Fibroblast of skin of right biceps (primary cell): Measurements from ENCODE around the gene CCN6.

ENCODE experiments used
- DNase-seq: peaks from one replicate; pipeline ENCODE4 v3.0.0-alpha.2; 2013

The CCN6 gene

DNA sequence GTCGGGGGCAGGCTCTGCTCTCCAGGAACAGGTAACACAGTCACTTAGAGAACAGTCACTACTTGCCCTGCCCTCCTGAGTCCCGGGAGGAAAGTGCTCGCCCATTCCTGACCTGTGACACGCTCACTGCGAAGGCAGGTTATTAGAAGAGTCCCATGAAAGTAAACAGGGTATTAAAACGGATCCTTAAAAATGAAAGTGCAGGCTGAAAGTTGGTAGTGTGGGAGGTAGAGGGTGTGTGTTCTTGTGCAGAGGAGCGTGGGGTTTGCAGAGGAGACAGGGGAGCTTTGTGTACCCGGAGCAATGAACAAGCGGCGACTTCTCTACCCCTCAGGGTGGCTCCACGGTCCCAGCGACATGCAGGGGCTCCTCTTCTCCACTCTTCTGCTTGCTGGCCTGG, at the start of gene CCN6:
Gene CCN6, plus strand, starts transcription at position 104 of the 400 bp plus-strand sequence. Its CDS starts 254 bp downstream, at position 358.
- no peak for DNase-seq

DNA sequence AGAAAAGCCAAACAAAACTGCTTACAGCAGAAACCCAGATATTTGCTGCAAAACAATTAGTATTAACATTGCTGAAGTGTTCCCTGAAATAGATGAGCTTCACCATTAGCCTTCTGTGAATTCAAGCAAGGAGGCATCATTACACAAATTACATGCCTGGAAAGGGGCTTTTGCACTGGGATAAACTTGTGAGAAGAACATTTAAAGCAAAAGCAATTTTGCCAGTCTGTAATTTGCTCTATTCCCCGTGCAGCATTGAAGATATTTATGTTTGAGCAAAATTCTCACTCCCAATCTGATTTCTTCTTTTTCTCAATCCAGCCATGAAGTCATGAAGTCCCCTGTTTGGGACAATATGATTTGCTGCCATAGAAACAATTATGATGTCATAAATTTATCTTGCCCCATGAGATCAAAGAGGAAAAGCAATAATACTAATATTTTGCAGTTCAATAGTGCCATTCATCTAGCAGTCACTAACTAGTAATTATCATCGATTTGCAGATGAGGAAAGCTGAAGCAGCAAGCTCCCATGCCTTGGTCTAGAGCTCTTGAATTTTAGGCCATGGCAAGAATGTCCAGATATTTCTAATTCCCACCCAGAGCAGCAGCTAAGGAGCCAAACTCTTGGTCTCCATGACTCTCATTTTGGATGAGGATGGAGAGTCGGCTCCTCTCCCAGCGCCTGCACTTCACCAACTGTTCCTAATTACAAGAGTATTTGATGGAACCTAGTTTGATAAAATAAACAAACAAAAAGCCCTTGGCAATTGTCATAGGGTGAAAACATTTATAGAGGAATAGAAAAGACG, 49.5 kb upstream of the CCN6 start:
- no peak for DNase-seq

DNA sequence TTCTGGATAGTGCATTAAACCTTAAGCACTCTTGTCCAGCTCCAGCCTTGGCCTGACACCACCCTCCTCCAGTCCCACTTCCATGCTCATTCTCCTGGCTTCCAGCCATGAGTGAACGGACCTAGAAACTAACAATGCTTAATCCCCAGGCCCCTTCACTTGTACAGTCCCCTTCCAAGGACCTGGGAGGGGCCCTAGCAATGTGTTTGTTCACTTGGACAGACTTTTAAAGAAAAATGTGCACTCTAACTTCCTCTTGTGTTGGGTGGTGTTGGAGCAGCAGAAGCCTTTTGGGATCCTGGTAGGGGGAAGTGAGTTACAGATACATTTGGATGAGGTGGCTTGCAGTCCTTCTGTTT, 48.9 kb upstream of the CCN6 start:
- no peak for DNase-seq

DNA sequence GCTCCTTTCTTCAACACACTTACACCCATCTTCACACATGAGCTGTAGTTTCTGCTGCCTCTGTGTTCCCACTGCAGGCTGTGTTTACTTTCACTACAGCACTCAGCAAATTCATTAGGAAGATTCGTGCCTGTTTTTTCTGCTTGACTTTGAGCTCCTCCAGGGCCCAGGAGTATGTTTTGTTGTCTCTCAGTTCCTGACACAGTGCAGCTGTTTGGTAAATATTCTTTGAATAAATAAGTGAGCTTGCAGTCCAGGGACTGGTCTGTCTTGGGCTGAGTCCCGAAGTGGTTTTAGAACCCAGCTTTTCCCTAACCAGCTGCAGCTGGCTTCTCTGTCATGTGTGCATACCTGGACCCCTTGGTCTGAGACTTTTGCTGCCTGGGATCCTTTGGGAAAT, 46.6 kb upstream of the CCN6 start:
- DNase-seq = no peak

DNA sequence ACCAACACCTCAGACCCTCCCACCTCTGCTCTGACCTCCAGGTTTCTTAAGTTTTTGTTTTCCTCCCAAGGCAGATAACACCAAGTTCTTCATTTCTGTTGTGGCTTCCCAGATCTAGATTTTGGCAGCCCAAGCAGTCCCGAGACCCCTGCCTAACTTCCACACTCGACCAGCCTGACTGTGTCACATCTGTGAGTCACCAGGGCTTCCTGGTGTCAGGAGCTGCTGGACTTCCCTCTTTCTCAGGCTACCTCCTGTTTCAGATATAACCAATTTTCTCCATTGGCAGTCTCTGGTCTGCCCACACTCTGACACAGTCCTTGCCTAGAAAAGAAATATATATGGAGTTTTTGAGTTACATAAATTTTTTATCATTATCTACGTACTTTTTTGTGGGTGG, 46.1 kb upstream of the CCN6 start:
- DNase-seq = no peak

DNA sequence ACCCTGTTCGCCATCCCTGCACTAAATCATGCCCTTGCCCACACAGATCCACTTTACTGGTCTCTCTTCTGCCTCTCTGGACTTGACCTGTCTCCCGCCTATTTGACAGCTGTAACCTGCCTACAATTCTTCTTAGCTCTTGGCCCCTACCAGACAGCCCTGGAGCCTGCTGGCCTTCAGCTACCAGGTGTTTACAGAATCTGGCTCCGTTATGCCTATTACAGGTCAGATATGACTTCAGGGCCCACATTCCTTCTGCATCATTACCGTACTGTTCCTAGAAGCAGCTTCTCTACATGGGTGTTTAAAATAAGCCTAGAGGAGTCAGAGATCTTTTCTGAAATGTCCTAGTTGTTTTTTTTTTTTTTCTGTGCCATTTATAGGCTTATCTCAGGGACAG, 45.4 kb upstream of the CCN6 start:
- no peak for DNase-seq

DNA sequence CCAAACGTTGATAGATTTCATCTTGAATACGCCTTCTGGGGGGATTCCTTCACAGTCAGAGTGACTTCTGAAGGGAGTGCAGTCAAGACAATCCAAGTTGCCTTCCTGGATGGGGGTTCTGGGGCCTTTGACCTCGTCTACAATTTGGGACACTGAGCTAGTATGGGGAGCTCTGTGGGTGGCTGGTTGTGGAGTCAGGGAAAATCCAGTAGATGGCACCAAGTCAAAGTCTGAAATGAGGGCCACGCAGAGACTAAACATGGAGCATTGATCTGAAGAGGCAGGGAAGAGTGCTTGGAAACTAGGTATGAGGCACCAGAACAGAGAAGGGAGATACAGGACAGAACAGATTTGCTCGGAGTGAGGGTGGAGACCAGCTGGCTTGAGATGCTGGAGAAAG, 43.6 kb upstream of the CCN6 start:
- DNase-seq = no peak

DNA sequence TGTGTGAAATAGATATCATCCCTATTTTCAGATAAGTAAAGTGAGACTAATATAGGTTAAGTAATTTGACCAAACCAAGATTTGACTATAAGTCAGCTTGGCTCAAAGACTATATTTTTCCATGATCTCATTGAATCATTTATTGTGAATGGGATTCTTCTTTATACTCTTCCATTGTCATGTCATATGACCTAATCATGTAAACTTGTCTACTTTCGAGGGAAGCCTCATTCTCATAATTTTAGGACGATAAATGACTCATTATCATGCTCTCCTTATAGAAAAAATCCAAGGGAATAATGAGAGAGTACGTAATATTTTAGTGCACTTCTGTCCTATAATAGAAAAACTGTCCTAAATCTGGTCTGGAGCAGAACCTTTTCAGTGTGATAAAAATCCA, 40.9 kb upstream of the CCN6 start:
- peak; percentile 61 for DNase-seq

DNA sequence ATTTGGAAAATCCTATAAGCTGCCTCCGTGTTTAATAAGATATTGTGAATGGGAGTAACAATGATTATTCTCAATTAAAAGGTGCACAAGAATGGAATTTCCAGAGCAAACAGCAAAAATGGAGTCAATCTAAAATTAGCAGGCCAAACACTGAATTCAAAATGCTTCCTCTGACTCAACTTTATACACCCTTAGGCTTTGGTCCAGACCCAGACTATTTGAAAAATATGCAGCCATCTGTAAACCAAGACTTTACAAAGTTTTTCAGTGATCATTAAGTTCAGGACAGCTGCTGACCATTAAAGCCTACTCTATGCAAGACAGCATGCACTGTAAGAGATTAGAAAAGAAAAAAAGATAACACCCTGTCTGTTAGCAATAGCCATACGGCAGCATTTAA, 39.4 kb upstream of the CCN6 start:
- DNase-seq = peak; percentile 71

DNA sequence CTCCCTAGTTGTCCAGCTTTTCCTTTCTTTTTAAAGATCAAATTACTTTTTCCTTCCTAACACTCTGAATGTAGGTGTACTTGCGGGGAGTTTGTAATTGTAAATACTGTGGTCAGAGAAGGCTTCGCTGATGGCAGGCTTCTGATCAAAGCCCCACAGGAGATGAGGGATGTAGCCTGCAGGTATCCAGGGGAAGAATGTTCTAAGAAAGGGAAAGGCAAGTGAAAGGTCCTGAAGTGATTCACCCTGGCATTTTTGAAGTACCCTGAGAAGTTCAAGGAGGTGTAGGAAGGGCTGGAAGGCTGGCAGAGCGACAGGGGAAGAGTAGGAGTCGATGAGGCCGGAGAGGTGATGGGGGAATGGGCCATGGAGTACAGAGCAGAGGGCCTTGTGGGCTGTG, 38.2 kb upstream of the CCN6 start:
- no peak for DNase-seq

DNA sequence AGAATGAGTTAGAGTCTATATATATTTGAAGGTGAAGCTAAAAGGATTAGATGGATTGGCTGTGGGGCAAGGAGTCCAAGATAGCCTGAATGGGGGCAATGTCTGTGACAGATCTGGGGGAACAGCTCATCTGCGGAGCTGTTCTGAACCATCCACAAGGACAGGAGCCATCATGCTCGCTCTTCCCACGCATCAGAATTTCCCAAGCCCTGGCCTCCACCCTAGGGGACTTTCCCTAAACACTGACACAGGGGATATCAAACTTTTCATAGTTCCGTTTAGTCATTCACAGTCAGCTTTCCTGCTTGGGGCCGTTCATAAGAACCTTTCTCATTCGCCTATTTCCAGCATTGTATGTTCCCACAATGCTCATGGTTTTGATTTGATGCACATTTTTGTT, 37.6 kb upstream of the CCN6 start:
- peak; percentile 32 for DNase-seq

DNA sequence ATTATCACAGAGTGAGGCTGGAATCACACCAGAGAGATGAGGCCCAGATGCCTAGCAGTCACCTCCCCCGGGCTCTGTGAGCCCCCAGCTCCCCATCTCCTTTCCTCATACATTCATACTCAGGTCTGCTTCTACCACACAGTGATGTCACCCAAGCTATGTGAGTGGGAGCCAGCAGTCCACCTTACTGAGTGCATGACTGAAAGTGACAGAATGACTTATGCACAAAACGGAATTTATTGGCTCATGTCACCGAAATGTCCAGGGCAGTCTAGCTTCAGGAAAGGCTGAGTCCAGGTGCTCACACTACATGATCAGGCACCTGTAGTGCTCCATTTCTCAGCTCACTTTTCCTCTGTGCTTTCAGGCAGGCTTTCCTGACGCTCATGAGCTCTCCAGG, 36.7 kb upstream of the CCN6 start:
- no peak for DNase-seq

DNA sequence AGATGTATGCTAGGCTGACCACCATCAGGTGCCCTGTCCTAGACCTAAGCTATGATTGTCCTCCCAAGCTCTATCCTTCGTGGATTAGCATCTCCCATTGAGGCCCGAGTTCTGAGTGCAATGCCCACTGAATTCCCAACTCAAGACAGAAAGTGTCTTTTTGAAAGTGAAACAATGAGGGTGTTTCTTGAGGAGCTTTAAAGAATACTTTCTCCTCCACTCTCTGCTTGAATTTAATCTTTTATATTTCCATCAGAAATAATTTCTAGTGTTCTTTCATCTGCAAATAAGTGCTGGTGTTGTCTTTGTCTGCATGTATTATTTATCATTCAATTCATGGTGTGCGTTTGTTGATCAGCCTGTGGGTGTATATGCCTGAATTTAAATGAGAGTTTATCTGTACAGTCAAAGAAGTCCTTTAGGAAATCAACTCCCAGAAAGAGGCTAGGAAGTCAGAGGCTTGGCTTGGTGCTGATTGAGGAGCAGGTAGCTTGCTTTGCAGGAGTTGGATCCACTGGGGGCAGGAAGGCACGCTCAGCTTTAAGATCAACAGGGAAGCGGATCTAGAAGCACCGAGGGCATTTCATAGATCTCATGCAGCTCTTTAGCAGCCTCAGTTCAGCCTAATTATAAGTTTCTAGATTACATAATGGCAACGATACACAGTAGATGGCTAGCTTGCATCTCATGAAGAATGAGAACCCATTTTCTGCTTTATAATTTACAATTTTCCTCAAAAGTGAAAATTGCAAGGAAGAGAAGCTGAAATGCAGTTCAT, 36.0 kb upstream of the CCN6 start:
- no peak for DNase-seq

DNA sequence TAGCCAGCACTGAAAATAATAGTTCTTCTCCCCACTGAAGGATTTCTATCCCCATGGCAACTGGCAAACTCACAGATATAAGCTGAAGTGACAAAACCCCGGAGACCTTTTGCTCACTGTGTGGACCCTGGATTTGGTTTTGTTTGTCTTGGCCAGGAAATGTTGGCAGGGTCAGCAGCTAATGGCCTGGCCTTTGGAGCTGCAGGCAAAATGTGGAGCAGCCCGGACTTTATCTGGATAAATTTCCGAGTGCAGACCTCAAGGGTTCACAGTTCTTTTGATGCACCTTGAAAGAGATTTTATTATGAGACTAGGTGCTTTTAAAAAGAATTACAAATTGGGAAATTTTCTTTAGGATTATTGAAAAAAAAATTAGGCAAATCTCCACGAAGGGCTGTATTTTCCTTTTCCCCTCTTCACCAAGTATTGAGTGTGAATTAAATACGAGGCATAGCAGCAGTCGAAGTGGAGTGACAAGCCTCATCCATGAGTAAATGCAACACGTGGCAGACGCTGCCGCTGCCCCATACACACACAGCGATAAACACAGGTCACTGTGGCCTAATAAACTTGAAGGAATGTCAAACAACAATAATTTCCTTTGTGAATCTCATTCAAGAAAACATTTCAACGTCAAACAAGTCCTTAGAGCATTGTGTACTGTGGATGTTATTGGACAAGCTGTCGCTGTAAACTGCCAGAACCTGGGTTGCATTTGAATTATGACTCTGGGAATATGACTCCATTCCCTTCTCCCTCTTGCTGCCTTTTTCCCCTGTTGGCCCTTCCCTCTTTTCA, 35.1 kb upstream of the CCN6 start:
- DNase-seq = no peak

DNA sequence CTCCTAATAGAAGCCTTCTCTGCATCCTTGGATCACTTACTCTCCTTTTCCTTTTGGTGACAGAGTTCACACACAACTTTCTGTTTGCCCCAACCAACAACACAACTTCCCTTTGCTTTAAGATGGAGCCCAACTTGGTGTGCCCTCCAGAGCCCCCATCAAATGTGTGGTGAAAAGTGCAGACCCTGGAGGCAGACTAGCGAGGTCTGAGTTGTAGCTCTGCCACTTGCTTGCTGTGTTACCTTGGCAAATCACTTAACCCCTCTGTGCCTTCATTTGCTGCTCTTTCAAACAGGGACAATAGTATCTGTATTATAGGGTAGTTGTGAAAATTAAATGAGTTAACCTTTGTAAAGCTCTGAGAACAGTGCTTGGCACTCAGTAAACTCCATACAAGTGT, 34.3 kb upstream of the CCN6 start:
- no peak for DNase-seq

DNA sequence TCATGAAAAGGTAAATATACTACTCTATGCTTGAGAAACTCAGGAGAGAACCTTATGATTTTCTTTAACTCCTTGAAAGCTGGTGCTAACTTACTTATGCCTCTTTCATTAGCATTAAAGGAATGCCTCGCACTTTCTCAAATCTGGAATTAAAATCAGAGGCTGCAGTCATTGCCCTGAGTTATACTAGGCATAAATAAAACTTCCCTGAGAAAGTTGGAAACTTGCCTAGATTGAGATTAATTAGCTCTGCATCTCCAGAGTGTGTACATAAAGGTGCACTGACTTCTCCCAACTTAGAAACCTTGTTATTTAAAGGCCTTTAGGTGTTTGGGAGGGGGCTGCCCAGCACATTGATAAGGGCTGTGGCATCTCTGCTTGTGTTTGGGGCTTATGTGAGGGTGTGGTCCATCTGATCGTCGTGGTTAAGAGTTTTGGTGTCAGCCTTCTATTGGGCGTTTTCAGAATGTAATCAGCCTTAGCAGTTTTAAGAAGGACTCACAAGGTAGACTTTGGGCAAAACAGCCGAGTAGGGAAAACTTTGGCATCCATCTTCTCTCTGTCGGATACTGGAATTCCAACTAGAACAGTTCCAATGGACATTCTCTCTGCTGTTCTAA, 32.1 kb upstream of the CCN6 start:
- DNase-seq = no peak

DNA sequence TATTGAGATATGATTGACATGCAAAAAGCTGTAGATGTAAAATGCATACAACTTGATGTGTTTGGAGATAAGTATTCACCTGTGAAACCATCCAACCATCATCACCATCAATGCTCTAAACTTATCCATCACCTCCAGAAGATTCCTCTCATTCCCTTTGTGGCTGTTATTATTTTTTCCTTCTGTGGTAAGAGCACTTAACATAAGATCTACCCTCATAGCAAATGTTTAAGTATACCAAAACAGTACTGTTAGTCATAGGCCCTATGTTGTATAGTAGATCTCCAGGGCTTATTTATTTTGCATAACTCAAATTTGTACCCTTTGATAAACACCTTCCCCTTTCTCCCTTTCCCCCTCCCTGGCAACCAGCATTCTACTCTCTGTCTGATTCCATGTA, 31.2 kb upstream of the CCN6 start:
- no peak for DNase-seq

DNA sequence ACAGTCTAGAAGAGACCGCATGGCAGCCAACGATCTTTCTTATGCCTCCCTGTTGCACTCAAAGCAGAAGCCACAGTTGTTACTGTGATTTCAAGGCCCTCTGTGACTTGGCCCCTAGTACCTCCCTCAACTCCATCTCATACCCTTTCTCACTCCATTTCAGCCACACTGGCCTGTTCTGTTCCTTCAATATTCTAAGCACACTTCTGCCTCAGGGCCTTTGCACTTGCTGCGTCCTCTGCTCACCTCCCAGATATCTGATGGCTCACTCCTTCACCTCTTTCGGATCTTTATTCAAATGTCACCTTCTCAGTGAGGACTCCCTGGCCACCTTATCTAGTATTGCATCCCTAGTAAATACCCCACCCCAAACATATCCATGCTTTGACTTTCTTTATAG, 29.4 kb upstream of the CCN6 start:
- DNase-seq = no peak

DNA sequence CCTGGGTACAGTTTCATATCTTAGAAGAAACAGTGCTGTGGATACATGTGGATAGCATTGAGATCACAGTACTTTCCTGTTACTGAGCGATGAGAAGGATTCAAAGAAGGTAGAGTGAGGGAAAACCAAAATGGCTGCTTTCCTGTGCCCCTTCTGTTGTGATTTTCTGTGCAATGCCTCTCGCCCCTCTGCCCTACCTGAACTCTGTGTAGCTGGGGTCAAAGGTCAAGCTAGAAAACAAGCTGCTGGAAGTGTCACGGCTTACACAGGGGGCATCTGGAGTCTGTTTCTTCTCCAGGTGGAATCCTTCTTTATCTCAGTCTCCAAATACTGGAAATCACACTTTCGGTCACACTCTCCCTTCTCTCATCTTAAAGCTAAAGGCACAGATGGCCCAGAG, 27.0 kb upstream of the CCN6 start:
- DNase-seq = no peak

DNA sequence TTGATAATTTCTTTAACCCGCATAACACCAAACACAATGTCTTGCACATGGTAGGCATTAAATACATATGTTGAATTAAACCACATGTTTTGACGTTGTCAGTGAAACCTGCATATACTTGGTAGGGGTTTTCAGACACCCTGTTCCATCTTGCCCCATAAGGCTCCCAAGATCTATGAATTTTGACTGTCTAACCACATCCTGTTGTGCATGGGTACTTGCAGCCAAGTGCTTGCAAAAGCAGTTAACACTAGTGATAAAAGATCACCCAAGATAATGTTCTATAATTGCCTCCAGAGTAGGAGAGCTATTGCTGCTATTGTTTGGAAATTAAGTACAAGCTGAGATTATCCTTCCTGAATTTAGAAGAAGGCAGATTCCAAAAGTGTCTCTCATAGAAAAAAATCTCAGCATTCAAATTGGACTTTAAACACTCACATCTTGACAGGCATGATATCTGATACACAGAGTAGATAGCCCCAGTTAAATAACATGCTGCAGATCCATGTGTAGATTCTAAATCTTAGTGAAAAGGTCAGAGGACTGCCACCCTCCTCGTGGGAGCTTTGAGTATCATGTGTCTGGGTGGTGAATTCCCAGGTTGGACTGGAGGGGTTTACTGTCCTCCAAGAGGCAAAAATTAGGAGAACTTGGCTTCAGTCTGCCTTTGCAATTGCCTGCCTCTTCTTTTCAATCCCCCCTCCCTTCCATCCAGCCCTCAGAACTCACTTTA, 25.8 kb upstream of the CCN6 start:
- peak; percentile 88 for DNase-seq

DNA sequence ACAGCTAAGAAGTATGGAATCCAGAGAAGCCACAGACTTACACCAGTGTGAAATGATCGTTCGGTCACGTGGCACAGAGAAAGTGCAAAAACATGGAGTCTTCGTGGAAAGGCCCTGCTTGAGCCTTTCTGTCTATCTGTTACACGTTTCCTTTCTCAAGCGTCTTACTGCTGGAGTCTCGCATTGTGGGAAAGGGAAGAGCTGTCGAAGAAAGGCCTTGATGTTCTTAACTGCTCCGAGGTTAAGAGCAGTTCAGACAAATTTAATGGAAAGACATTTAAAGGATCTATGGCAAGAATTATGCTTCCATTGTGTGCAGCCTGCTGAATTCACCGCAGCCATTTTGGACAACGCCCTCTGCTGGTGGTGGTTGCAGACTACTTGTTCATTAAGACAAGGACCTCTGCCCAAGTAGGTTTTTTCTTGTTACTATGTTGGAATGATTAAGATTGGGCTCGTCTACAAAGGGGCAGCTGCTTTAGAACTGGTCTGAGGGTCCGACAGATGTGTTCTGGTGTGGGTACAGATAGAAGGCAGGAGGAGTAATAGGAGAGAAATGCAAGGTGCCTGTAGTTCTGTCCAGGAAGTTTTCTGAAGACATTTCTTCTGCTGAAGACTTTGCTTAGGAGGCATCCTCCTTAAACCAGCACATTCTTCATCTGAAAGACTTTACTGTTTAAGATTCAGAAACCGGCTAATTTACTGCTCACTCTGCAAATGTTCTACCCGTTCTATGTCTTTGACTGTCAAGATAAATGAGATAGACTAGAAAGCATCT, 24.7 kb upstream of the CCN6 start:
- DNase-seq = peak; percentile 58
